ENCODE measurements around the gene MCF2L2.

MCF2L2 gene

GRCh38 chr3:183272791-183273190 is 155.6 kb downstream of the MCF2L2 start:
- H3K4me1 ChIP-seq (ENCODE audit: control insufficient read depth, insufficient read depth, low read length) = no peaks in the 10 kb centered on the region
- no peaks in the 10 kb centered on the region for H3K9me3 ChIP-seq (ENCODE audit: control insufficient read depth, insufficient read depth, low read depth, low read length)
- TF ChIP-seq ZNF426 (tag by site-specific recombination; IDR thresholded peaks at IDR 0.05) (no peak), ZNF146 (tag by site-specific recombination; IDR thresholded peaks at IDR 0.05) (no peak), ZSCAN4 (tag by site-specific recombination; IDR thresholded peaks at IDR 0.05) (no peak), ZFP69B (tag by site-specific recombination; IDR thresholded peaks at IDR 0.05) (no peak), ZNF777 (tag by site-specific recombination; IDR thresholded peaks at IDR 0.05; ENCODE audit: borderline replicate concordance) (no peak), ZNF155 (tag by site-specific recombination; IDR thresholded peaks at IDR 0.05) (no peak), GLIS1 (tag by site-specific recombination; IDR thresholded peaks at IDR 0.05) (no peak), ZNF391 (tag by site-specific recombination; IDR thresholded peaks at IDR 0.05; ENCODE audit: borderline replicate concordance, low read depth) (no peak), ZNF169 (tag by site-specific recombination; IDR thresholded peaks at IDR 0.05) (no peak)
- no peak overlapping the region for H3K4me3 ChIP-seq (ENCODE audit: low read depth, low read length)
- ChIA-PET POLR2A (no interaction called here), CTCF (no interaction called here)
- no peak overlapping the region for H3K27ac ChIP-seq (ENCODE audit: extremely low read depth, low read depth, low read length)
- peaks cover 0 to 11% of the 10 kb centered on the region in 2 experiments; a peak in 1 of 3 replicates for H3K36me3 ChIP-seq (ENCODE audit: control insufficient read depth in 2 of 2, insufficient read depth in 1 of 2, low read length in 2 of 2)

GRCh38 chr3:183272142-183272541 is 156.3 kb downstream of the MCF2L2 start:
- Histone ChIP-seq H3K4me3 (ENCODE audit: low read depth, low read length) (no peak overlapping the region), H3K36me3 (ENCODE audit: control insufficient read depth in 2 of 2, insufficient read depth in 1 of 2, low read length in 2 of 2) (peaks cover 0 to 11% of the 10 kb centered on the region in 2 experiments; a peak in 1 of 3 replicates), H3K9me3 (ENCODE audit: control insufficient read depth, insufficient read depth, low read depth, low read length) (no peaks in the 10 kb centered on the region), H3K4me1 (ENCODE audit: control insufficient read depth, insufficient read depth, low read length) (no peaks in the 10 kb centered on the region), H3K27ac (ENCODE audit: extremely low read depth, low read depth, low read length) (no peak overlapping the region)
- ChIA-PET CTCF (interaction anchor here (0.6 kb wide), 1 partner anchor 21 kb away, joined by 4 read pairs; no protein-coding TSS in a partner anchor), POLR2A (no interaction called here)
- no peak for TF ChIP-seq KLF10 (tag by site-specific recombination; IDR thresholded peaks at IDR 0.05)
- no peak for TF ChIP-seq SCRT1 (tag by site-specific recombination; IDR thresholded peaks at IDR 0.05; ENCODE audit: borderline replicate concordance)
- TF ChIP-seq ZNF10 (tag by site-specific recombination; IDR thresholded peaks at IDR 0.05) = no peak
- TF ChIP-seq ZNF549 (tag by site-specific recombination; IDR thresholded peaks at IDR 0.05) = no peak
- TF ChIP-seq ZNF341 (tag by site-specific recombination; IDR thresholded peaks at IDR 0.05; ENCODE audit: low read depth) = no peak
- TF ChIP-seq EGR2 (tag by site-specific recombination; IDR thresholded peaks at IDR 0.05; ENCODE audit: low read depth) = no peak
- no peak for TF ChIP-seq ZNF692 (tag by site-specific recombination; IDR thresholded peaks at IDR 0.05)
- no peak for TF ChIP-seq PBX3 (CRISPR knock-in tag; IDR thresholded peaks at IDR 0.05)
- no peak for TF ChIP-seq HOXC10 (CRISPR knock-in tag; IDR thresholded peaks at IDR 0.05)
- TF ChIP-seq ZNF394 (tag by site-specific recombination; IDR thresholded peaks at IDR 0.05; ENCODE audit: borderline replicate concordance) = no peak
- TF ChIP-seq KLF17 (tag by site-specific recombination; IDR thresholded peaks at IDR 0.05) = no peak
